Lung (tissue), 12 donors: Measurements from ENCODE around the gene BTBD10. TPM values are rescaled to one million over a fixed set of nuclear protein-coding genes. Genes with fewer than 3 reads are reported as not detected.

Experiments used
- ATAC-seq: fragments of 200-7000 bp; cut with Tn5 transposase; one replicate; pipeline ENCODE4 v1.9.1; 2020; ENCODE audit warnings: moderate number of reproducible peaks; ENCODE audit not compliant: insufficient read depth, low FRiP score
- DNase-seq, 3 donors: peaks; one replicate each; pipeline ENCODE4 v3.0.0-alpha.2; 2013 to 2017
- H3K27ac ChIP-seq, 2 donors: one replicate each; pipeline ENCODE4 v1.5.1; 2013; ENCODE audit warnings: mild to moderate bottlenecking in 2 of 2, moderate library complexity in 2 of 2, control low read depth in 1 of 2, inconsistent platforms in 1 of 2, low read depth in 1 of 2, low read length in 1 of 2
- H3K27me3 ChIP-seq, 3 donors: one replicate each; pipeline ENCODE4 v1.5.1; 2013; ENCODE audit warnings: low read length in 2 of 3; ENCODE audit not compliant: control insufficient read depth in 3 of 3, insufficient read depth in 3 of 3
- H3K36me3 ChIP-seq, 4 donors: one replicate each; pipeline ENCODE4 v1.5.1; 2013; ENCODE audit warnings: low read length in 4 of 4, mild to moderate bottlenecking in 1 of 4, moderate library complexity in 1 of 4; ENCODE audit not compliant: control insufficient read depth in 4 of 4, insufficient read depth in 4 of 4
- H3K4me1 ChIP-seq, 5 donors: one replicate each; pipeline ENCODE4 v1.5.1; 2013; ENCODE audit warnings: low read length in 5 of 5, mild to moderate bottlenecking in 2 of 5, moderate library complexity in 1 of 5; ENCODE audit not compliant: control insufficient read depth in 5 of 5, insufficient read depth in 5 of 5
- H3K4me3 ChIP-seq: one replicate; pipeline ENCODE4 v1.5.1; 2013; ENCODE audit warnings: mild to moderate bottlenecking, control low read depth, moderate library complexity
- H3K9ac ChIP-seq, 2 donors: one replicate each; pipeline ENCODE4 v1.5.1; 2013; ENCODE audit warnings: low read length in 2 of 2, control low read depth in 1 of 2; ENCODE audit not compliant: insufficient read depth in 1 of 2
- H3K9me3 ChIP-seq, 4 donors: one replicate each; pipeline ENCODE4 v1.5.1; 2013; ENCODE audit warnings: low read length in 3 of 4, mild to moderate bottlenecking in 1 of 4, moderate library complexity in 1 of 4; ENCODE audit not compliant: control insufficient read depth in 4 of 4, insufficient read depth in 3 of 4
- WGBS, 2 donors: extraction: QIAGEN DNeasy Blood & Tissue Kit; methylation state at CpG; one replicate each; pipeline ENCODE4 v1.1.7; 2013; 5-methylcytosine and 5-hydroxymethylcytosine counted together
- polyA plus RNA-seq, 2 donors: library from polyadenylated mRNA; stranded (reverse); fragments of 200-250 nt; gene quantifications; one replicate each; pipeline ENCODE4 v1.2.1, GENCODE V29; 2013
- total RNA-seq, 2 donors: library from RNA; depleted of rRNA in 1 of 2; stranded (reverse); fragments of >200 nt in 1 of 2; gene quantifications; one replicate each; pipeline ENCODE4 v1.2.1, GENCODE V29; 2014 to 2021
- TF ChIP-seq, protein P1 (sequence below): IDR thresholded peaks from 2 replicates; pipeline ENCODE4 v1.5.1; 2012; ENCODE audit warnings: mild to moderate bottlenecking; ENCODE audit errors: control extremely low read depth, extremely low read depth
- donor health status: control.
- donor health status: control.
- donor health status: Bipolar disorder and iron deficiency.
- donor health status: healthy.
- donor health status: DM: yes; HTN: yes; CAD: no.

The BTBD10 gene
- total and polyA plus RNA-seq, 4 donors: 9.9 to 51.5 (median 21.2) TPM

DNA sequence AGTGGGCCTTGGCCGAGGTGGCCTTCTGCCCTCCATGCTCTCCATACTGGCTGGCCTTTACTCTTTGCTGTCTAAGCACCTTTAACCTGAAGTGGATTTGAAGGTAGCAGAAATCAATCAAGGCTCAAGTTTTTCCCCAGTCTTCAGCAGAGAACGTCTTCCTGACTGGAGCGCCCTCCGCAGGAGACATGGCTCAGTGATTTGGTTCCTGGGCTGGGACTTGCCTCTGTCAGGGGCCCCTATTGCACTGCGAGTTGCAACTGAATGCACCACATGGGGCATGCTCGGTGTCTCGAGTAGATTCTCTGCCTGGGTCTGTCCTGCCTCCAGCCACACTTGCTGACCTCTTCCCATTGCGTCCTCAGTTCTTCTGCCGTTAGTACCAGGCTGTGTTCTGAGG is 105.8 kb downstream of the BTBD10 start:
- DNase-seq (no peak), ATAC-seq (no peak)
- H3K27me3 ChIP-seq: no peaks in the 10 kb centered on the region
- peaks cover 0 to 38% (median 12%) of the 10 kb centered on the region in 4 donors for H3K36me3 ChIP-seq
- H3K27ac ChIP-seq: no peak overlapping the region
- no peaks in the 10 kb centered on the region for H3K9me3 ChIP-seq
- H3K4me3 ChIP-seq: no peak overlapping the region
- WGBS, 2 donors: 92 to 96% methylated on average over 9 of the region's 9 CpGs
- H3K9ac ChIP-seq: no peak overlapping the region
- TF ChIP-seq, protein P1, sequence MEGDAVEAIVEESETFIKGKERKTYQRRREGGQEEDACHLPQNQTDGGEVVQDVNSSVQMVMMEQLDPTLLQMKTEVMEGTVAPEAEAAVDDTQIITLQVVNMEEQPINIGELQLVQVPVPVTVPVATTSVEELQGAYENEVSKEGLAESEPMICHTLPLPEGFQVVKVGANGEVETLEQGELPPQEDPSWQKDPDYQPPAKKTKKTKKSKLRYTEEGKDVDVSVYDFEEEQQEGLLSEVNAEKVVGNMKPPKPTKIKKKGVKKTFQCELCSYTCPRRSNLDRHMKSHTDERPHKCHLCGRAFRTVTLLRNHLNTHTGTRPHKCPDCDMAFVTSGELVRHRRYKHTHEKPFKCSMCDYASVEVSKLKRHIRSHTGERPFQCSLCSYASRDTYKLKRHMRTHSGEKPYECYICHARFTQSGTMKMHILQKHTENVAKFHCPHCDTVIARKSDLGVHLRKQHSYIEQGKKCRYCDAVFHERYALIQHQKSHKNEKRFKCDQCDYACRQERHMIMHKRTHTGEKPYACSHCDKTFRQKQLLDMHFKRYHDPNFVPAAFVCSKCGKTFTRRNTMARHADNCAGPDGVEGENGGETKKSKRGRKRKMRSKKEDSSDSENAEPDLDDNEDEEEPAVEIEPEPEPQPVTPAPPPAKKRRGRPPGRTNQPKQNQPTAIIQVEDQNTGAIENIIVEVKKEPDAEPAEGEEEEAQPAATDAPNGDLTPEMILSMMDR: no peak
- H3K4me1 ChIP-seq: peaks cover 0 to 4% (median 0%) of the 10 kb centered on the region in 5 donors

DNA sequence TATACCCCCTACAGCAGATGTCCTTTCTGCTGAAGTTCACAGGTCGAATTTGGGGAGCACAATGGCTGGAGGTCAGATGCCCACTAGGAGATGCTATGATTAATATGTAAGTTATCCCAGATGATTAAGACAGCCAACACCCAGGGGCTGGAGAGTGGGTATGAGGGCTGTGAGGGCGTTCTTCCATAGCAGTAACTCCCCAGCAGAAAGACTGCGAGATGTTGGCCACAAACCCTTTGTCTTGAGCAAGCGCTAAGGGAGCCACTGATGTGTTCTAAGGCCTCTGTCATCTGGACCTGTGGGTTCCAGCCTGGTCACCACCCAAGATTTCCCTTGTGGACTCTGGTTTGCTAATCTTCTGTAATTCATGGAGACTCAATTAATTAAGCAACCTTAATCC is 107.8 kb downstream of the BTBD10 start:
- TF ChIP-seq, protein P1: no peak
- Histone ChIP-seq H3K27ac (no peak overlapping the region), H3K4me3 (no peak overlapping the region), H3K36me3 (peaks cover 0 to 31% (median 7%) of the 10 kb centered on the region in 4 donors), H3K4me1 (peaks cover 0 to 4% (median 0%) of the 10 kb centered on the region in 5 donors), H3K9me3 (no peaks in the 10 kb centered on the region), H3K27me3 (no peaks in the 10 kb centered on the region), H3K9ac (no peak overlapping the region)
- WGBS, 2 donors: 94 to 97% methylated on average over 4 of the region's 4 CpGs
- ATAC-seq: no peak
- DNase-seq: no peak

DNA sequence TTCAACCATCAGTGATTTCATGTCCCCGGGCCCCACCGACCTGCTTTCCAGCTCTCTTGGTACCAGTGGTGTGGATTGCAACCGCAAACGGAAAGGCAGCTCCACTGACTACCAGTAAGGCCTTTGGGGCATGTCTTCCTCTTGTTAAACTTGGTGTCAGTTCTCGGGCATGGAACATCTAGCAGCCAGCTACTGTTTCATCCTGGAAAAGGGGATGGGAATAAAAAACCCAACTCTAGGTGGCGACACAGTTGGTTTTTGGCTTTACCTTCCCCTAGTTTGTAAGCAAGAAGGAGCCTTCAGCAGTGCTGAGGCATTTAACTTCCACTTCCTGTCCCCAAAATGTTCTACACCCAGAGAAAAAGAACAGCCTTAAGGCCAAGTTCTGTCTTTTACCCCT is 108.7 kb downstream of the BTBD10 start:
- ATAC-seq: no peak
- 93 to 96% methylated on average over 6 of the region's 6 CpGs for WGBS, 2 donors

More for the DNA sequence above, 108.7 kb downstream of the BTBD10 start:
- Histone ChIP-seq H3K36me3 (peaks cover 0 to 31% (median 6%) of the 10 kb centered on the region in 4 donors), H3K9ac (no peak overlapping the region), H3K4me1 (peaks cover 0 to 4% (median 0%) of the 10 kb centered on the region in 5 donors), H3K4me3 (no peak overlapping the region), H3K27me3 (no peaks in the 10 kb centered on the region), H3K9me3 (no peaks in the 10 kb centered on the region), H3K27ac (no peak overlapping the region)
- DNase-seq: no peak
- TF ChIP-seq, protein P1: no peak
